Mesenchymal stem cell (in vitro differentiated cells and primary cell): ENCODE measurements around the gene GPR6.

Source experiments
- DNase-seq: peaks from one replicate; pipeline ENCODE4 v3.0.0-alpha.2; 2013
- H2AFZ ChIP-seq: one replicate; pipeline ENCODE4 v1.6.1; 2013; ENCODE audit warnings: low read depth, mild to moderate bottlenecking, control low read depth, inconsistent platforms, low read length, moderate library complexity
- H2AK5ac ChIP-seq: 2 replicates; pipeline ENCODE4 v1.6.1; 2013; ENCODE audit warnings: low read length, moderate library complexity, mild to moderate bottlenecking, inconsistent platforms; ENCODE audit not compliant: severe bottlenecking
- H2BK120ac ChIP-seq: one replicate; pipeline ENCODE4 v1.6.1; 2013; ENCODE audit warnings: low read depth, mild to moderate bottlenecking, inconsistent platforms, low read length, moderate library complexity
- H2BK12ac ChIP-seq, 2 experiments: one replicate each; pipeline ENCODE4 v1.6.1; 2013; ENCODE audit warnings: inconsistent platforms in 2 of 2, low read length in 2 of 2, mild to moderate bottlenecking in 2 of 2, moderate library complexity in 2 of 2, control low read depth in 1 of 2
- H2BK15ac ChIP-seq: one replicate; pipeline ENCODE4 v1.6.1; 2013; ENCODE audit warnings: mild to moderate bottlenecking, low read depth, inconsistent platforms; ENCODE audit not compliant: poor library complexity, severe bottlenecking
- H2BK5ac ChIP-seq: 2 replicates; pipeline ENCODE4 v1.6.1; 2013; ENCODE audit warnings: low read depth, mild to moderate bottlenecking, low read length, control low read depth, inconsistent platforms; ENCODE audit not compliant: poor library complexity, severe bottlenecking
- H3K14ac ChIP-seq, 2 experiments: one replicate each; pipeline ENCODE4 v1.6.1; 2013; ENCODE audit warnings: inconsistent platforms in 2 of 2, low read length in 2 of 2, control low read depth in 1 of 2, mild to moderate bottlenecking in 1 of 2, moderate library complexity in 1 of 2
- H3K18ac ChIP-seq, 2 experiments: one replicate each; pipeline ENCODE4 v1.6.1; 2013; ENCODE audit warnings: inconsistent platforms in 2 of 2, low read length in 2 of 2, control low read depth in 1 of 2, low read depth in 1 of 2, mild to moderate bottlenecking in 1 of 2
- H3K23ac ChIP-seq, 2 experiments: one replicate each; pipeline ENCODE4 v1.6.1; 2013; ENCODE audit warnings: inconsistent platforms in 2 of 2, low read length in 2 of 2, mild to moderate bottlenecking in 2 of 2, moderate library complexity in 2 of 2, control low read depth in 1 of 2
- H3K27ac ChIP-seq: 2 replicates; pipeline ENCODE4 v1.5.1; 2013; ENCODE audit warnings: mild to moderate bottlenecking, moderate library complexity, low read length, control low read depth, inconsistent platforms; ENCODE audit not compliant: poor library complexity, severe bottlenecking
- H3K27me3 ChIP-seq, 2 experiments: 2 replicates each; pipeline versions ENCODE4 v1.6.1 to v1.7.0; 2013; ENCODE audit warnings: low read length in 2 of 2, mild to moderate bottlenecking in 2 of 2, moderate library complexity in 2 of 2, control low read depth in 1 of 2, inconsistent platforms in 1 of 2; ENCODE audit not compliant: control insufficient read depth in 1 of 2, insufficient read depth in 1 of 2
- H3K36me3 ChIP-seq, 2 experiments: 2 replicates each; pipeline versions ENCODE4 v1.6.1 to v1.7.0; 2013; ENCODE audit warnings: low read length in 2 of 2, control low read depth in 1 of 2, inconsistent platforms in 1 of 2, low read depth in 1 of 2, mild to moderate bottlenecking in 1 of 2; ENCODE audit not compliant: insufficient read depth in 2 of 2, control insufficient read depth in 1 of 2
- H3K4ac ChIP-seq, 2 experiments: one replicate each; pipeline ENCODE4 v1.6.1; 2013; ENCODE audit warnings: inconsistent platforms in 2 of 2, low read length in 2 of 2, mild to moderate bottlenecking in 2 of 2, moderate library complexity in 2 of 2, control low read depth in 1 of 2, low read depth in 1 of 2
- H3K4me1 ChIP-seq: 2 replicates; pipeline ENCODE4 v1.6.1; 2013; ENCODE audit warnings: low read depth, low read length, control low read depth; ENCODE audit not compliant: control insufficient read depth, insufficient read depth
- H3K4me2 ChIP-seq: 2 replicates; pipeline ENCODE4 v1.6.1; 2013; ENCODE audit warnings: low read length, mild to moderate bottlenecking, inconsistent platforms; ENCODE audit not compliant: poor library complexity, severe bottlenecking
- H3K4me3 ChIP-seq, 2 experiments: 2 replicates each; pipeline versions ENCODE4 v1.5.1 to v1.7.0; 2013; ENCODE audit warnings: low read length in 2 of 2, mild to moderate bottlenecking in 2 of 2, control low read depth in 1 of 2, low read depth in 1 of 2; ENCODE audit not compliant: insufficient read depth in 1 of 2
- H3K79me1 ChIP-seq: replicated peaks from 2 replicates; pipeline ENCODE4 v1.6.1; 2013; ENCODE audit warnings: mild to moderate bottlenecking, control low read depth, low read length, inconsistent platforms; ENCODE audit not compliant: poor library complexity, severe bottlenecking
- H3K9ac ChIP-seq: 2 replicates; pipeline ENCODE4 v1.7.0; 2013; ENCODE audit warnings: mild to moderate bottlenecking, low read length, moderate library complexity
- H3K9me3 ChIP-seq: 2 replicates; pipeline ENCODE4 v1.7.0; 2013; ENCODE audit warnings: mild to moderate bottlenecking, low read length; ENCODE audit not compliant: control insufficient read depth
- H4K8ac ChIP-seq: one replicate; pipeline ENCODE4 v1.6.1; 2013; ENCODE audit warnings: inconsistent platforms, mild to moderate bottlenecking, low read length, moderate library complexity
- H4K91ac ChIP-seq: one replicate; pipeline ENCODE4 v1.6.1; 2013; ENCODE audit warnings: mild to moderate bottlenecking, low read length, inconsistent platforms
- WGBS: methylation state at CpG from one replicate; pipeline ENCODE4 v1.1.7; 2013; ENCODE audit warnings: mixed read lengths; 5-methylcytosine and 5-hydroxymethylcytosine counted together

GPR6 gene

DNA sequence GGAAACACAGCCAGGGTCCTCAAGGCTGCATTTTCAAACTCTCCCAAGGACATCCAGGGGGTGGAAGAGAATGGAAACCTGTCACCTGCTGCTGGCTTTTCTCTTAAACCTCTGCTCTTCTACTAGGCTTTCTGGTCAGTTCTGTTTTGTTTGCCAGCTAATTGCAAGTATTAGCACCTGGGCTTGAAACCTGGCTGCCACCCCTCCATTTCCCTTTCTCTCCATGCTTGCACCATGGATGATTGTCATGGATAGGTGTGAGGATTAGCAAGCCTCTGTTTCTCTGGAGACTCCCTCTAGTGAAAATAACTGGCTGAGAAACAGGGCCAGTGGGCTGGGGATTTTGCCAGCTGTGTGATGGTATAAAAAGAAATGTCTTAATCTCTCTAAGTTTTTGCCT is 33.0 kb upstream of the GPR6 start:
- Histone ChIP-seq H3K4me3 (no peak overlapping the region), H3K36me3 (no peaks in the 10 kb centered on the region), H3K4me1 (no peaks in the 10 kb centered on the region), H2BK5ac (no peak overlapping the region), H3K27ac (no peak overlapping the region), H3K79me1 (no peaks in the 10 kb centered on the region), H4K91ac (no peak overlapping the region), H3K14ac (no peak overlapping the region), H3K18ac (no peak overlapping the region), H3K4ac (no peak overlapping the region), H2AK5ac (no peak overlapping the region), H3K27me3 (peaks cover 23 to 66% of the 10 kb centered on the region in 2 experiments), H2BK15ac (no peak overlapping the region), H3K23ac (no peak overlapping the region), H2BK12ac (no peak overlapping the region), H3K4me2 (no peak overlapping the region), H2BK120ac (no peak overlapping the region), H3K9me3 (no peaks in the 10 kb centered on the region), H4K8ac (no peak overlapping the region), H2AFZ (no peak overlapping the region), H3K9ac (no peak overlapping the region)
- no peak for DNase-seq

DNA sequence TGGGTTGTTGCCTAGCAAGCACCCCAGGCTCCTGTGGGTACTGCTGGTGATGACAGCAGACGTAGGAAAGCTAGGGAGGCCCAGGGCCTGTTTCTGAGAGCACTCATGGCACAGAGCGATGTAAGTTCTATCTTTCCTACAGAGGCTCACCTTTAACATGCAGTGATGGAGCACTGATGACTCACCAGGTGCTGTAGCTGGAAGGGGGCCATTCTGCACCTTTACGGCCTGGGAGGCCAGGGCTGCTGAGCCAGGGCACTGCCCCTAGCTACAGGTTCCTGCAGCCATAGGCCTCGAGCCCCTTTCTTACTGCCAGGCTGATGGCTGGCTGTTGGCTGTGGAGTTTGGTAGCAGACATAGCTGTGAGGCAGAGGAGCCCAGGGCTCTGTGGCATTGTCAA is 31.1 kb upstream of the GPR6 start:
- H2AFZ ChIP-seq = no peak overlapping the region
- no peak overlapping the region for H3K4ac ChIP-seq
- H3K4me1 ChIP-seq = no peaks in the 10 kb centered on the region
- H3K9me3 ChIP-seq = no peaks in the 10 kb centered on the region
- no peak overlapping the region for H4K91ac ChIP-seq
- no peak overlapping the region for H3K9ac ChIP-seq
- H2BK120ac ChIP-seq = no peak overlapping the region
- peaks cover 17 to 60% of the 10 kb centered on the region in 2 experiments for H3K27me3 ChIP-seq
- H2AK5ac ChIP-seq = no peak overlapping the region
- no peak overlapping the region for H4K8ac ChIP-seq
- H3K4me3 ChIP-seq = no peak overlapping the region
- H3K14ac ChIP-seq = no peak overlapping the region
- no peak overlapping the region for H3K18ac ChIP-seq
- no peak overlapping the region for H3K27ac ChIP-seq
- H3K4me2 ChIP-seq = no peak overlapping the region
- H3K79me1 ChIP-seq = no peaks in the 10 kb centered on the region
- H2BK5ac ChIP-seq = no peak overlapping the region
- no peak overlapping the region for H3K23ac ChIP-seq
- H2BK15ac ChIP-seq = no peak overlapping the region
- H3K36me3 ChIP-seq = no peaks in the 10 kb centered on the region
- no peak for DNase-seq
- no peak overlapping the region for H2BK12ac ChIP-seq
- 90% methylated on average over 4 of the region's 4 CpGs for WGBS

GRCh38 chr6:109949281-109950065 is 28.6 kb upstream of the GPR6 start:
- 88% methylated on average over 16 of the region's 19 CpGs for WGBS
- H3K27me3 ChIP-seq = peaks cover 10 to 47% of the 10 kb centered on the region in 2 experiments
- no peak overlapping the region for H3K9ac ChIP-seq
- no peak overlapping the region for H3K4ac ChIP-seq
- no peaks in the 10 kb centered on the region for H3K36me3 ChIP-seq
- no peak for DNase-seq
- no peak overlapping the region for H2BK12ac ChIP-seq
- H2BK5ac ChIP-seq = no peak overlapping the region
- H2AK5ac ChIP-seq = no peak overlapping the region
- H3K4me3 ChIP-seq = no peak overlapping the region
- H3K4me2 ChIP-seq = no peak overlapping the region
- no peak overlapping the region for H3K18ac ChIP-seq
- no peak overlapping the region for H3K27ac ChIP-seq
- no peaks in the 10 kb centered on the region for H3K4me1 ChIP-seq
- H4K8ac ChIP-seq = no peak overlapping the region
- H3K14ac ChIP-seq = peak overlapping the region in 1 of 2 experiments; percentile 31
- no peak overlapping the region for H4K91ac ChIP-seq
- H2AFZ ChIP-seq = no peak overlapping the region
- no peak overlapping the region for H2BK120ac ChIP-seq
- H2BK15ac ChIP-seq = no peak overlapping the region
- H3K9me3 ChIP-seq = no peaks in the 10 kb centered on the region
- no peak overlapping the region for H3K23ac ChIP-seq
- H3K79me1 ChIP-seq = no peaks in the 10 kb centered on the region

GRCh38 chr6:109955491-109955890 is 22.6 kb upstream of the GPR6 start:
- Histone ChIP-seq H3K79me1 (no peaks in the 10 kb centered on the region), H3K18ac (no peak overlapping the region), H3K27me3 (peaks cover 3 to 12% of the 10 kb centered on the region in 2 experiments), H2BK5ac (no peak overlapping the region), H3K9ac (no peak overlapping the region), H4K91ac (no peak overlapping the region), H3K4me2 (no peak overlapping the region), H3K4me1 (no peaks in the 10 kb centered on the region), H3K36me3 (no peaks in the 10 kb centered on the region), H2BK12ac (no peak overlapping the region), H3K27ac (no peak overlapping the region), H3K4me3 (no peak overlapping the region), H2BK15ac (no peak overlapping the region), H2BK120ac (no peak overlapping the region), H3K23ac (no peak overlapping the region), H3K4ac (no peak overlapping the region), H3K14ac (no peak overlapping the region), H4K8ac (no peak overlapping the region), H2AFZ (no peak overlapping the region), H3K9me3 (no peaks in the 10 kb centered on the region), H2AK5ac (no peak overlapping the region)
- DNase-seq = no peak
- no CpG with 5 or more reads among the region's 2 CpGs for WGBS
